HepG2 (cell line): Measurements from ENCODE around the gene ENO1. TPM values are rescaled to one million over a fixed set of nuclear protein-coding genes. Genes with fewer than 3 reads are reported as not detected.

ENCODE experiments used
- ATF7-NPFF ChIP-seq: sonication (generic); formaldehyde crosslinking; IDR thresholded peaks from 2 replicates; pipeline ENCODE4 v1.8.1; 2023; ENCODE audit warnings: mild to moderate bottlenecking, low read depth, missing genetic modification reagents, moderate library complexity
- CTCF ChIP-seq: sonication (generic); formaldehyde crosslinking; IDR thresholded peaks from 2 replicates; pipeline ENCODE4 v1.5.0; 2020; ENCODE audit warnings: mild to moderate bottlenecking, missing genetic modification reagents, moderate library complexity
- HOMEZ ChIP-seq: IDR thresholded peaks from 2 replicates; pipeline ENCODE4 v1.6.1; 2016; ENCODE audit warnings: low read depth
- MBD4 ChIP-seq: IDR thresholded peaks from 2 replicates; pipeline ENCODE4 v1.6.1; 2012; ENCODE audit warnings: low read length, inconsistent platforms, borderline replicate concordance
- MXD4 ChIP-seq: IDR thresholded peaks from 2 replicates; pipeline ENCODE4 v1.6.1; 2016; ENCODE audit warnings: mild to moderate bottlenecking, missing biosample characterization, missing genetic modification reagents
- MYNN ChIP-seq: sonication (generic); formaldehyde crosslinking; IDR thresholded peaks from 2 replicates; pipeline ENCODE4 v1.4.0; 2020; ENCODE audit warnings: mild to moderate bottlenecking, low read depth, missing genetic modification reagents
- PAF1 ChIP-seq: IDR thresholded peaks from 2 replicates; pipeline ENCODE4 v1.6.1; 2016; ENCODE audit warnings: missing genetic modification reagents, missing compliant biosample characterization
- POLR2AphosphoS2 ChIP-seq: IDR thresholded peaks from 2 replicates; pipeline ENCODE4 v1.6.1; 2011; ENCODE audit warnings: low read depth, low read length, improper control_type of control experiment
- RAD51 ChIP-seq: fragments of 450-650 bp; IDR thresholded peaks from 2 replicates; pipeline ENCODE4 v1.6.1; 2016; ENCODE audit warnings: borderline replicate concordance
- SIX4 ChIP-seq: sonication (generic); formaldehyde crosslinking; IDR thresholded peaks from 2 replicates; pipeline ENCODE4 v1.4.0; 2020; ENCODE audit warnings: missing genetic modification reagents
- YEATS2 ChIP-seq: sonication (generic); formaldehyde crosslinking; IDR thresholded peaks from 2 replicates; pipeline ENCODE4 v1.4.0; 2020; ENCODE audit warnings: missing genetic modification reagents, borderline replicate concordance
- ZNF256 ChIP-seq: sonication (generic); formaldehyde crosslinking; conservative IDR thresholded peaks from 2 replicates; pipeline ENCODE4 v1.4.0; 2020; ENCODE audit warnings: missing genetic modification reagents
- ZNF317 ChIP-seq: sonication (generic); formaldehyde crosslinking; IDR thresholded peaks from 2 replicates; pipeline ENCODE4 v1.5.0; 2020; ENCODE audit warnings: mild to moderate bottlenecking, missing genetic modification reagents
- ZNF605 ChIP-seq: sonication (generic); formaldehyde crosslinking; IDR thresholded peaks from 2 replicates; pipeline ENCODE4 v1.8.0; 2022; ENCODE audit warnings: mild to moderate bottlenecking, missing genetic modification reagents
- ZNF614 ChIP-seq: IDR thresholded peaks from 2 replicates; pipeline ENCODE4 v1.6.1; 2018; ENCODE audit warnings: missing biosample characterization, missing genetic modification reagents, inconsistent platforms, borderline replicate concordance
- ZNF839 ChIP-seq: sonication (generic); formaldehyde crosslinking; IDR thresholded peaks from 2 replicates; pipeline ENCODE4 v1.4.0; 2020; ENCODE audit warnings: missing genetic modification reagents, mild to moderate bottlenecking, borderline replicate concordance
- ZNF883 ChIP-seq: sonication (generic); formaldehyde crosslinking; IDR thresholded peaks from 2 replicates; pipeline ENCODE4 v1.5.1; 2020; ENCODE audit warnings: mild to moderate bottlenecking, missing genetic modification reagents; ENCODE audit errors: not compliant biosample characterization
- ZSCAN21 ChIP-seq: sonication (generic); formaldehyde crosslinking; IDR thresholded peaks from 2 replicates; pipeline ENCODE4 v1.8.0; 2022; ENCODE audit warnings: mild to moderate bottlenecking, missing genetic modification reagents, moderate library complexity, borderline replicate concordance
- ZZZ3 ChIP-seq: sonication (generic); formaldehyde crosslinking; IDR thresholded peaks from 2 replicates; pipeline ENCODE4 v1.4.0; 2020; ENCODE audit warnings: missing genetic modification reagents, mild to moderate bottlenecking, borderline replicate concordance
- polyA plus RNA-seq, 8 experiments: library from polyadenylated mRNA; depleted of rRNA in 3 of 8; stranded (reverse) in 7 of 8; unstranded in 1 of 8; fragments of >200 nt; fragmentation: Illumina TruSeq in 4 of 8; extraction: Trizol in 4 of 8; gene quantifications; 2 replicates each; pipeline versions ENCODE4 v1.2.1 to v1.2.3, GENCODE V29; 2011 to 2016; ENCODE audit warnings: low read depth in 4 of 8, missing spikeins in 1 of 8, mixed read lengths in 1 of 8; ENCODE audit not compliant: insufficient read depth in 1 of 8
- total RNA-seq, 5 experiments: library from RNA; depleted of rRNA; stranded (reverse); fragments of >200 nt; fragmentation: Illumina TruSeq; extraction: Trizol; gene quantifications; 2 replicates each; pipeline ENCODE4 v1.2.3, GENCODE V29; 2016; ENCODE audit warnings: low read depth in 1 of 5
- TF ChIP-seq, protein P1 (sequence below): sonication (generic); formaldehyde crosslinking; IDR thresholded peaks from 2 replicates; pipeline ENCODE4 v1.8.0; 2022; ENCODE audit warnings: mild to moderate bottlenecking, missing genetic modification reagents, moderate library complexity
- TF ChIP-seq, protein P2 (sequence below): sonication (generic); formaldehyde crosslinking; IDR thresholded peaks from 2 replicates; pipeline ENCODE4 v1.4.0; 2020; ENCODE audit warnings: mild to moderate bottlenecking, low read depth, missing genetic modification reagents
- TF ChIP-seq, protein P3 (sequence below): sonication (generic); formaldehyde crosslinking; IDR thresholded peaks from 2 replicates; pipeline ENCODE4 v1.5.0; 2020; ENCODE audit warnings: missing genetic modification reagents, mild to moderate bottlenecking, borderline replicate concordance

ENO1 gene
- total and polyA plus RNA-seq, 2 of the 13 experiments (the other 11 are each of a cell fraction or from before 2014, with no cell fraction given), result 1,559 to 3,103 TPM

- no peak for TF ChIP-seq MYNN (CRISPR knock-in tag)
- TF ChIP-seq ZNF839, result no peak
- no peak for TF ChIP-seq YEATS2 (CRISPR knock-in tag)
- TF ChIP-seq ZNF883 (CRISPR knock-in tag), result no peak
- TF ChIP-seq, protein P1, sequence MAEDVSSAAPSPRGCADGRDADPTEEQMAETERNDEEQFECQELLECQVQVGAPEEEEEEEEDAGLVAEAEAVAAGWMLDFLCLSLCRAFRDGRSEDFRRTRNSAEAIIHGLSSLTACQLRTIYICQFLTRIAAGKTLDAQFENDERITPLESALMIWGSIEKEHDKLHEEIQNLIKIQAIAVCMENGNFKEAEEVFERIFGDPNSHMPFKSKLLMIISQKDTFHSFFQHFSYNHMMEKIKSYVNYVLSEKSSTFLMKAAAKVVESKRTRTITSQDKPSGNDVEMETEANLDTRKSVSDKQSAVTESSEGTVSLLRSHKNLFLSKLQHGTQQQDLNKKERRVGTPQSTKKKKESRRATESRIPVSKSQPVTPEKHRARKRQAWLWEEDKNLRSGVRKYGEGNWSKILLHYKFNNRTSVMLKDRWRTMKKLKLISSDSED (CRISPR knock-in tag), result no peak
- TF ChIP-seq CTCF (CRISPR knock-in tag), result no peak
- 0 out of 2 replicates have a peak, but pooled peaks have one; percentile 10 for TF ChIP-seq ZSCAN21 (CRISPR knock-in tag)
- no peak for TF ChIP-seq ZNF614 (CRISPR knock-in tag)
- no peak for TF ChIP-seq SIX4 (CRISPR knock-in tag)
- no peak for TF ChIP-seq MBD4
- no peak for TF ChIP-seq HOMEZ
- TF ChIP-seq PAF1 (CRISPR knock-in tag), result no peak
- TF ChIP-seq, protein P2, sequence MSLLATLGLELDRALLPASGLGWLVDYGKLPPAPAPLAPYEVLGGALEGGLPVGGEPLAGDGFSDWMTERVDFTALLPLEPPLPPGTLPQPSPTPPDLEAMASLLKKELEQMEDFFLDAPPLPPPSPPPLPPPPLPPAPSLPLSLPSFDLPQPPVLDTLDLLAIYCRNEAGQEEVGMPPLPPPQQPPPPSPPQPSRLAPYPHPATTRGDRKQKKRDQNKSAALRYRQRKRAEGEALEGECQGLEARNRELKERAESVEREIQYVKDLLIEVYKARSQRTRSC (CRISPR knock-in tag), result no peak
- no peak for TF ChIP-seq ATF7-NPFF (CRISPR knock-in tag)
- TF ChIP-seq POLR2AphosphoS2, result no peak
- TF ChIP-seq MXD4 (CRISPR knock-in tag), result no peak
- TF ChIP-seq ZZZ3 (CRISPR knock-in tag), result no peak
- no peak for TF ChIP-seq ZNF256 (CRISPR knock-in tag)
- TF ChIP-seq RAD51, result no peak
- no peak for TF ChIP-seq ZNF605 (CRISPR knock-in tag)
- TF ChIP-seq, protein P3, sequence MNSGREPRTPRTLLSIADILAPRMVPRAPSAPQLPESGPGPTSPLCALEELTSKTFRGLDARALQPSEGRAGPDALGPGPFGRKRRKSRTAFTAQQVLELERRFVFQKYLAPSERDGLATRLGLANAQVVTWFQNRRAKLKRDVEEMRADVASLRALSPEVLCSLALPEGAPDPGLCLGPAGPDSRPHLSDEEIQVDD (CRISPR knock-in tag), result no peak
- 0 out of 2 replicates have a peak, but pooled peaks have one; percentile 8 for TF ChIP-seq ZNF317
Observed at GRCh38 chr1:8816831-8817411, 61.6 kb downstream of the ENO1 start (continued).
